Urinary bladder (tissue), 4 donors: Measurements from ENCODE around the gene TRPM2. TPM values are rescaled to one million over a fixed set of nuclear protein-coding genes. Genes with fewer than 3 reads are reported as not detected.

Source experiments
- DNase-seq: peaks from one replicate; pipeline ENCODE4 v3.0.0-alpha.2; 2015; ENCODE audit errors: extremely low spot score
- H3K27ac ChIP-seq: one replicate; pipeline ENCODE4 v1.5.1; 2013; ENCODE audit warnings: low read depth, mild to moderate bottlenecking, moderate library complexity
- H3K36me3 ChIP-seq: one replicate; pipeline ENCODE4 v1.6.1; 2013; ENCODE audit warnings: mild to moderate bottlenecking, moderate library complexity; ENCODE audit not compliant: insufficient read depth
- H3K4me1 ChIP-seq: one replicate; pipeline ENCODE4 v1.6.1; 2013; ENCODE audit warnings: mild to moderate bottlenecking, moderate library complexity; ENCODE audit not compliant: insufficient read depth
- H3K4me3 ChIP-seq: one replicate; pipeline ENCODE4 v1.5.1; 2013; ENCODE audit warnings: low read depth, low read length
- WGBS: extraction: QIAGEN DNeasy Blood & Tissue Kit; methylation state at CpG from one replicate; pipeline ENCODE4 v1.1.7; 2013; 5-methylcytosine and 5-hydroxymethylcytosine counted together
- polyA plus RNA-seq: library from polyadenylated mRNA; stranded (reverse); fragments of 200-250 nt; gene quantifications from one replicate; pipeline ENCODE4 v1.2.3, GENCODE V29; 2013
- total RNA-seq: library from RNA; depleted of rRNA; stranded (reverse); fragments of >200 nt; gene quantifications from one replicate; pipeline ENCODE4 v1.2.3, GENCODE V29; 2014
- donor health status: healthy with polysubstance abuse.
- donor health status: healthy.

TRPM2 gene
- total and polyA plus RNA-seq, 2 donors = 1.2 to 3.3 TPM

- no peaks in the 10 kb centered on the region for H3K4me1 ChIP-seq
- 91% methylated on average over 19 of the region's 19 CpGs for WGBS
- no peak overlapping the region for H3K27ac ChIP-seq
- no peak overlapping the region for H3K4me3 ChIP-seq
- H3K36me3 ChIP-seq = peaks cover 13% of the 10 kb centered on the region
- DNase-seq = no peak
These were observed 36.1 kb upstream of the TRPM2 start for GRCh38 chr21:44317241-44317782.

- Histone ChIP-seq H3K4me3 (no peak overlapping the region), H3K36me3 (peaks cover 15% of the 10 kb centered on the region), H3K4me1 (no peaks in the 10 kb centered on the region), H3K27ac (no peak overlapping the region)
- no peak for DNase-seq
- WGBS = 94% methylated on average over 22 of the region's 22 CpGs
These were observed 35.5 kb upstream of the TRPM2 start for GRCh38 chr21:44317871-44318270.

DNA sequence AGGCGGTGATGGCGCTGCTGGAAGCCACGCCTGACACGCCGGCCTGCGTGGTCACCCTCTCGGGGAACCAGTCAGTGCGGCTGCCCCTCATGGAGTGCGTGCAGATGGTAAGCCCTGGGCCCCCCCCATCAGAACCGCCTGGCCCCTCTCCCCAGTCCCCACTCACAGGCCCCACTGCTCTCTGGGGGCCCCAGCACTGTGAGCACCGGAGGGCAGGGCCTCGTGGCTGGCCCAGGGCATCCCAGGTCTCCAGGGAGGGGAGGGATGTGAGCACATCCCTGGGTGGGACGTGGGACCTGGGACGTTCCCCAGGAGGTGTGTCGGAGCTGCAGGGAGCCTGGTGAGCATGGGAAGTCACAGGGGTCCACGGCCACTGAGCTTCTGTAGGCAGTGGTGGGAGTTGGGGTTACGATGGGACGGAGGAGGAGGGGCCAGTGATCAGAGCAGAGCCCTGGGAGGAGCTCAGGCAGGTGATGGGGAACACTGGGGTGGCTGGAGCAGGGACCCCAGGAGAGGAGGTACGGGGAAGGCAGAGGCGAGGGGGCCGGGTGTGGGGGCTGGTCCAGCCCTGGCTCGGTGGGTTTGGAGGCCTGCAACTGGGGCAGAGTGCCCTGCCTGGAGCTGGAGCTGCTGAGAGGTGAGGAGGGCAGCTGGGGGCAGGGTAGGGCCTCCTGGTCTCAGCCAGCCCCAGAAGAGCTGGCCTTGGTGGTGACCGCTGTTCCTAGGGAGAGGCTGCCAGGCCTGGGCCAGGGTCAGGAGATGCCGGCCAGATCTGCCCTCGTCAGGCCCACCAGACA lies 34.7 kb upstream of the TRPM2 start:
- peaks cover 11% of the 10 kb centered on the region for H3K36me3 ChIP-seq
- 93% methylated on average over 25 of the region's 25 CpGs for WGBS

DNA sequence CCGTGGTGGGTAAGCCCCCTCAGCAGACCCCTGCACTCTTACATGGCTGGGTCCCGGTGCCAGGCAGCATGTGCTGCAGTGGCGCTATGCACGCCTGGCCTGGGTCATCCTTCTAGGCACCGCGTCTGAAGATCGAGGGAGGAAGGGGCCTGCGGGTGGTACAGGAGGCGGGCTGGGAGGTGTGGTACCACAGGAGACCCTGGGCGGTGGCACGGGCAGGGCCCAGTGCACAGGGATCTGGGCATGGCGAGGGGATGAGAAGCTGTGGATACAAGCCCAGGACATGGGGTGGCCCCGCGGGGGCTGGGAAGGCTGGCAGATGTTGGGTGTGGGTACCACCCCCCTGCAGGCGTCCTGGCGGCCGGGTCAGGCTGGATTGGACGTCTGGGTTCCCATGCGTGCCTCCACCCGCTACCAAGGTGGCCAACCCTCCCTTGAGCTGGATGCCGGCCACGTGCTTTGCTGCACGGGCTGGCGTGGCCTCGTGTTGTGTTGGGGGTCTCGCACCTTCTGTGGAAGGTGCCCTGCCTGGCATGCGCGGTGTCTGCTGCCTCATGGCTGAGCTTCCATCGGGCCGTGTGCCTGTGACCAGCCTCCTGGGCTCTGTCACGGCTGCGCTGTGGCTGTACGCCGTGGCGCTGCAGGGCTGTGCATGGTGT lies 33.9 kb upstream of the TRPM2 start:
- no peaks in the 10 kb centered on the region for H3K4me1 ChIP-seq
- peaks cover 11% of the 10 kb centered on the region for H3K36me3 ChIP-seq
- H3K27ac ChIP-seq = no peak overlapping the region
- 93% methylated on average over 35 of the region's 35 CpGs for WGBS
- no peak for DNase-seq
- H3K4me3 ChIP-seq = no peak overlapping the region

More for the DNA sequence above, 34.7 kb upstream of the TRPM2 start:
- H3K4me3 ChIP-seq = no peak overlapping the region
- H3K27ac ChIP-seq = no peak overlapping the region
- H3K4me1 ChIP-seq = no peaks in the 10 kb centered on the region
- no peak for DNase-seq

GRCh38 chr21:44320847-44321246 lies 32.6 kb upstream of the TRPM2 start:
- H3K4me3 ChIP-seq = no peak overlapping the region
- 93% methylated on average over 13 of the region's 13 CpGs for WGBS
- H3K27ac ChIP-seq = no peak overlapping the region
- H3K36me3 ChIP-seq = peaks cover 17% of the 10 kb centered on the region
- no peak for DNase-seq
- H3K4me1 ChIP-seq = no peaks in the 10 kb centered on the region

DNA sequence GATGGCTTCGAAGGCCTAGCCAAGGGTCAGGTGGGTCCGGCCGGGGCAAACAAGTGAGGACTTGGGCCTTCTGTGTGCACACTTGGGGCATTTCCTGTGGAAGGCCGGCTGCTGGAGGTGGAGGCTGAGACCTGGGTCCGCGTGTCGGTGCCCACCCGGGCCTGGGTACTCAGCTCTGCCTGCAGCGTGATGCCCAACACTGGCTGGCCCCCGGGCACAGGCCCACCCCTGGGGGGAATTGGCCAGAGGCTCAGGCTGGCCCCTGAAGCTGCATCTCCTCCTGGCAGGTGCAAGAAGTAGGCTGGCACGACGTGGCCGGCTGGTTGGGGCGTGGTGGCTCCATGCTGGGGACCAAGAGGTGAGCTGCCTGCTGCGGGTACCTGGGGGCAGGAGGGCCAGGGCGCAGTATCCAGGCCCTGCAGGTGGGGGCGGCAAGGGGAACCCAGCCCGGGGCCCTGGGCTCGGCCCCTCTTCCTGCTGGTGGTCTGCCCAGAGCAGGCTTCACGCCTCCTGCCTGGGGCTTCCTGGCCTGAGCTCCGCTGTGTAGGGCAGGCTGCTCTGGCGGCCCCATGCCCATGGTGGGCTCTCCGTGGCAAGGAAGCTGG lies 31.5 kb upstream of the TRPM2 start:
- H3K4me3 ChIP-seq = no peak overlapping the region
- WGBS = 93% methylated on average over 23 of the region's 23 CpGs
- no peaks in the 10 kb centered on the region for H3K4me1 ChIP-seq
- H3K27ac ChIP-seq = no peak overlapping the region
- DNase-seq = no peak
- peaks cover 17% of the 10 kb centered on the region for H3K36me3 ChIP-seq

GRCh38 chr21:44322621-44323325 lies 30.6 kb upstream of the TRPM2 start:
- Histone ChIP-seq H3K4me3 (no peak overlapping the region), H3K36me3 (peaks cover 17% of the 10 kb centered on the region), H3K4me1 (no peaks in the 10 kb centered on the region), H3K27ac (no peak overlapping the region)
- DNase-seq = no peak
- WGBS = 92% methylated on average over 38 of the region's 38 CpGs

DNA sequence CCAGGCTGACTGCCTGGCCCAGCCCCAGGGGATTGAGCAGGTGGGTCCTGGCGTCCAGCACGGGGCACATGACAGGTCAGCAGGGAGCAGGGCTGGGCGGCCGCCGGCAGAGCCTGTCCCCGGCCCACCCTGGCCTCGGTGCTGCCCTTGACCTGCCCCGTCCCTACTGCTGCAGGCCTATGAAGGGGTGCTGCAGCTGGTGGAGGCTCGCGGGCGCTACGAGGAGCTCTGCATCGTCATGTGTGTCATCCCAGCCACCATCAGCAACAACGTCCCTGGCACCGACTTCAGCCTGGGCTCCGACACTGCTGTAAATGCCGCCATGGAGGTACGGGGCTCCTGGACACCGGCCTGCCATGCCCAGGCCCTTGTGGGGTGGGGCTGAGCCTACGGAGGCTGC lies 29.8 kb upstream of the TRPM2 start:
- peaks cover 17% of the 10 kb centered on the region for H3K36me3 ChIP-seq
- DNase-seq = no peak
- WGBS = 88% methylated on average over 20 of the region's 20 CpGs
- H3K4me1 ChIP-seq = no peaks in the 10 kb centered on the region
- no peak overlapping the region for H3K4me3 ChIP-seq
- H3K27ac ChIP-seq = no peak overlapping the region

- H3K4me1 ChIP-seq = no peaks in the 10 kb centered on the region
- H3K4me3 ChIP-seq = no peak overlapping the region
- 93% methylated on average over 37 of the region's 37 CpGs for WGBS
- no peak overlapping the region for H3K27ac ChIP-seq
- H3K36me3 ChIP-seq = peaks cover 14% of the 10 kb centered on the region
- DNase-seq = no peak
These were observed 29.1 kb upstream of the TRPM2 start for GRCh38 chr21:44324106-44324853.

DNA sequence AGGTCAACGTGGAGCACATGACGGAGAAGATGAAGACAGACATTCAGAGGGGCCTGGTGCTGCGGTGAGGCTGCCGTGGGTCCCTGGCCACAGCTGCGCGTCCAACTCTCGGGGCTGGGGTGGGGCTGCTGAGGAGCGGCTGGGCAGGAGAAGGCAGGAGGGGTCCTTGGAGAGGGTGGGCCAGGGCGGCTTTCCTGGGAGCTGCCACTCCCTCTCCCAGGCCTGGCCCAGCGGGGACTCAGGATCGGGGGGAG lies 28.6 kb upstream of the TRPM2 start:
- no peak for DNase-seq

DNA sequence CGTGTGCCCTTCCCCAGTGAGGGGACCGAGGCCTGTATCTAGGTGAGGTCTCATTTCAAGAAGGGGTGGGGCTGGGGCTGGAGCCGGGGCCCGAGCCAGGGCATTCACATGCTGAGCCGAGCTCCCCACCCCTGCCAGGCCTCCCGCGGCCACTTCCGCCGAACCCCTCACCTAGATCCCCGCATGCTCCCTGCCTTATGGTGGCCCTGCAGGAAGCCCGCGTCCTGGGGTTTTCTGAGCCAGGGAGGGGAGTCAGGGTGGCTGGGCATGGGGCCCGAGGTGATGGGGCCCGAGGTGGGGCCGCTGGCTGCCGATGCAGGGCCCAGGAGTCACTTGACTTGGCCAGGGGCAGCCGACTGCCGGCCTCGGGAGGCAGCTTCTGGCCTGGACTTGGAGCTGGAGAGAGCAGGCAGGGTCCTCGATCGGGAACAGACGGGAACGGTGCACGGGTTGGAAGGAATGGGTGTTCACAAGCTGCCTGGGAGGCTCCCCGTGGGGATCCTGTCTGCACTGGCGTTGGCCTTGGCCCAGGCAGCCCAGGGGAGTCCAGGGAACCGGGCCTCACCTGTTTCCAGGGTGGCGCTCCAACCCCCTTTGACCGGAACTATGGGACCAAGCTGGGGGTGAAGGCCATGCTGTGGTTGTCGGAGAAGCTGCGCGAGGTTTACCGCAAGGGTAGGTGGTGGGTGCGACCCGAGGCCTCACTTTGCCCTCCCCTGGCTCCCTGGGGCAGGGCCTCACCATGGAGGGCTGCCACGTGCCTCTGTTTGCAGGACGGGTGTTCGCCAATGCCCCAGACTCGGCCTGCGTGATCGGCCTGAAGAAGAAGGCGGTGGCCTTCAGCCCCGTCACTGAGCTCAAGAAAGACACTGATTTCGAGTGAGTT lies 27.8 kb upstream of the TRPM2 start:
- no peak for DNase-seq
- H3K4me3 ChIP-seq = no peak overlapping the region
- no peaks in the 10 kb centered on the region for H3K4me1 ChIP-seq
- peaks cover 14% of the 10 kb centered on the region for H3K36me3 ChIP-seq
- H3K27ac ChIP-seq = no peak overlapping the region
- WGBS = 88% methylated on average over 44 of the region's 44 CpGs

More for the DNA sequence above, 28.6 kb upstream of the TRPM2 start:
- no peak overlapping the region for H3K4me3 ChIP-seq
- H3K36me3 ChIP-seq = peaks cover 14% of the 10 kb centered on the region
- no peak overlapping the region for H3K27ac ChIP-seq
- 91% methylated on average over 11 of the region's 11 CpGs for WGBS
- H3K4me1 ChIP-seq = no peaks in the 10 kb centered on the region

DNA sequence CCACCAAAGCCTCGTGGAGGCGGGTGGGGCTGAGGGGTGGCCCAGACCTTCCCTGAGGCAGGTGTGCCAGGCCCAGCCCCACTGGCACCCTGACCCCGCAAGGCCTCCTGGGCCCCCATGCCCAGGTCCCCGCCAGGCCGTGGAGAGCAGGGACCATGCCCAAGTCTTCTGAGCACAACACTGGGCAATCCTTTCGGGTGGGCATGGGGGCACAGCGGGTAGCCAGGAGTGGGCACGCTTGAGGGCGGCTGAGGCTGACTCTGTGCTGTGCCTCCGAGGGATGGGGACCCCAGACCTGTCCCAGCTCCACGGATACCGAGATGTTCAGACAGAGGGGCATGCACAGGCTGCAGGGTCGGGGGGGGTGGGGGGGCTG lies 27.2 kb upstream of the TRPM2 start:
- Histone ChIP-seq H3K27ac (no peak overlapping the region), H3K4me1 (no peaks in the 10 kb centered on the region), H3K36me3 (peaks cover 11% of the 10 kb centered on the region), H3K4me3 (no peak overlapping the region)
- 94% methylated on average over 13 of the region's 13 CpGs for WGBS
- DNase-seq = no peak
